Right lobe of liver (tissue), 4 donors: ENCODE data around the gene IL1RN.

Experiments
- POLR2A ChIP-seq: fragments of 450-650 bp; IDR thresholded peaks from one replicate; pipeline ENCODE4 v1.6.1; 2017; ENCODE audit warnings: antibody characterized with exemption, mild to moderate bottlenecking
- TF ChIP-seq, protein P1 (sequence below), 4 donors: fragments of 200-600 bp in 3 of 4; fragments of 450-650 bp in 1 of 4; IDR thresholded peaks; one replicate each; pipeline versions ENCODE4 v1.5.1 to v1.8.0; 2016 to 2022; ENCODE audit warnings: antibody characterized with exemption in 4 of 4, mild to moderate bottlenecking in 2 of 4
- donor health status: DM: no; HTN: no; CAD: no.
- donor health status: DM: no; HTN: no; CAD: no.
- donor health status: DM: no; HTN: yes; CAD: no.

DNA sequence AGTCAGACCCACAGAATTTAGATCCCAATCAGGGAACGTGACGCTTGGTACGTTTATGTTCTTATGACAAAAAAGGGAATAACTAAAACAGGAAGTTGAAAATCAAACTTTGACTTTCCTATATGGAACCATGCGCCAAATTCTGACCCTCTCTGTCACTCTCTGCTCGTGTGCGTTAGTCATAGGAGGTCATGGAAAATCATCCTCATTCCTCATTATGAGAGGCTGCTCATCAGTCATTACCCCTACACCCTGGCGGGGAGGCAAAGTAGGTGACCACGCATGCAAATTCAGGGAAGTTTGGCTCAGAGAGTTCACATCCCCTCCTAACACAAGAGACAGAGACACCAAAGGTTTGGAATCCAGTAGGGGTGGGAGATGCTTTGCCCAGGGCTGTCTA lies 44.1 kb upstream of the IL1RN start:
- no peak for TF ChIP-seq POLR2A
- TF ChIP-seq, protein P1, sequence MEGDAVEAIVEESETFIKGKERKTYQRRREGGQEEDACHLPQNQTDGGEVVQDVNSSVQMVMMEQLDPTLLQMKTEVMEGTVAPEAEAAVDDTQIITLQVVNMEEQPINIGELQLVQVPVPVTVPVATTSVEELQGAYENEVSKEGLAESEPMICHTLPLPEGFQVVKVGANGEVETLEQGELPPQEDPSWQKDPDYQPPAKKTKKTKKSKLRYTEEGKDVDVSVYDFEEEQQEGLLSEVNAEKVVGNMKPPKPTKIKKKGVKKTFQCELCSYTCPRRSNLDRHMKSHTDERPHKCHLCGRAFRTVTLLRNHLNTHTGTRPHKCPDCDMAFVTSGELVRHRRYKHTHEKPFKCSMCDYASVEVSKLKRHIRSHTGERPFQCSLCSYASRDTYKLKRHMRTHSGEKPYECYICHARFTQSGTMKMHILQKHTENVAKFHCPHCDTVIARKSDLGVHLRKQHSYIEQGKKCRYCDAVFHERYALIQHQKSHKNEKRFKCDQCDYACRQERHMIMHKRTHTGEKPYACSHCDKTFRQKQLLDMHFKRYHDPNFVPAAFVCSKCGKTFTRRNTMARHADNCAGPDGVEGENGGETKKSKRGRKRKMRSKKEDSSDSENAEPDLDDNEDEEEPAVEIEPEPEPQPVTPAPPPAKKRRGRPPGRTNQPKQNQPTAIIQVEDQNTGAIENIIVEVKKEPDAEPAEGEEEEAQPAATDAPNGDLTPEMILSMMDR (IDR thresholded peaks at IDR 0.05): no peak
